HPDE6-E6E7 (cell line): Measurements from ENCODE around the gene RNU1-4.
"Not testable (repeated sequence)": the region's sequence is repeated elsewhere in the genome, so short reads cannot be mapped to it uniquely, and the experiment has no call there.

Experiments
- DNase-seq: peaks from one replicate; pipeline ENCODE4 v3.0.0; 2011; ENCODE audit warnings: missing footprints; ENCODE audit errors: extremely low spot score

Gene RNU1-4

GRCh38 chr1:16766689-16767256 lies 26.5 kb downstream of the RNU1-4 start:
- DNase-seq = not testable (repeated sequence)

GRCh38 chr1:16770139-16770759 lies 29.9 kb downstream of the RNU1-4 start:
- DNase-seq = not testable (repeated sequence)

DNA sequence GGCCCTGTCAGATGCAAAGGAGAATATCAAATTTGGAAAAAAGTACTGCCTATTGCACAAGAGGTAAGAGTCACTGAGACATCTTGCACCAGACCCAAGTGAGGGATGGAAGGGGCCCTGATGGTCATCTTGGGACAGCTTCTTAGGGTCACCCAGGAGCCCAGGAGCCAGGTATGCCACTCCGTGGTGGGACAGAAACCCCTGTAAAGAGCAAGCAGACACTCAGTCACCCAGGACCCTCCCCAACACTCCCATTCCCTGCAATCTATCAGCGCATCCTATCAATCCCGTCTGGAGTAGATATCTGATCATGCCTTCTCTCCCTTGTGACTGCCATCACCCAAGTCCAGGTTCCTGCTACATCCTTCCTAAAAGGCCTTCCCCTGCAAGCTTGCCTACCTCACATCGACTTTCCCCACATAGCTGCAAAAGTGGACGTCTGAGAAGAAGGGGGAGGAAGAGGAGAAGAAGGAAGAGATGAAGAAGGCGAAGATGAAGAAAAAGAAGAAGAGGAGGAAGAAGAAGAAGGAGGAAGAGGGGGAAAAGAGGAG lies 30.7 kb downstream of the RNU1-4 start:
- DNase-seq = not testable (repeated sequence)

DNA sequence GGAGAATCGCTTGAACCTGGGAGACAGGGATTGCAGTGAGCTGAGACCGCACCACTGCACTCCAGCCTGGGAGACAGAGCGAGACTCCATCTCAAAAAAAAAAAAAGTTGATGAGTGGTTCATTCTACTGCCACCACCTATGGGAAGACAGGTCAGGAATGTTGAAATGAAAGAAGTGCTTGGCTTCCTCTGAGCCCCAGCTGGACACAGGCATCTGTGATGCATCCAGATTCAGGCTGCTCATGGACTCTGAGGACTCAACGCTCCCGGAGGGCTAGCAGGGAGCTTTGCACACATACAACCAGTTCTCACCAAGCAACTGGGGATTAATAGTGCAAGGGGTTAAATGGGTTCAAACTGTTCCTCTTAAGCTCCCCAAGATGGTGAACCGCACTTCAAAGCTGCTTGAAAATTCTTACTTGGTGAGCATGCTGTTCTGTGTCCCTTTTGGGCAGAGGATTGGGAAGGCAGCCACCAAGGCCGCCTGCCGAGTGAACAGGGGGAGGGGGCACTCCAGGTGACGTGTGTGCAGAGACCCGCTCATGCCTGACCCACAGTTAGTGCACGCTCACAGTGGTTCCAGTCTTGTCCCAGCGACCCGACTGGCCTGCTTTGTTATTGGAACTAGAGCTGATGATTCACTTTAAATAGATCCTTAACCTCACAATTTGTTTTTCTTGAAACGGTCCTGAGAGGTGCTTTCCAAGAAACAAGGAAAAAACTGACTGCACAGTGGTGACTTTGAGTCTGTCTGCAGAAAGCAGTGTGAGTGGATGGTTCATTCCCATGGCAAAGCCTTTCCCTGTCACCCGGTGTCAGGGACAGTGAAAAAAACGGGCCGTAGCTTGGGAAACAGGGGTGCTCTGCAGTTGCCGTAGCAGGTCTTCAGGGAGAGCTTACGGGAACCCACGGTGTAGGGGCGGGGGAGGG lies 32.2 kb downstream of the RNU1-4 start:
- not testable (repeated sequence) for DNase-seq

DNA sequence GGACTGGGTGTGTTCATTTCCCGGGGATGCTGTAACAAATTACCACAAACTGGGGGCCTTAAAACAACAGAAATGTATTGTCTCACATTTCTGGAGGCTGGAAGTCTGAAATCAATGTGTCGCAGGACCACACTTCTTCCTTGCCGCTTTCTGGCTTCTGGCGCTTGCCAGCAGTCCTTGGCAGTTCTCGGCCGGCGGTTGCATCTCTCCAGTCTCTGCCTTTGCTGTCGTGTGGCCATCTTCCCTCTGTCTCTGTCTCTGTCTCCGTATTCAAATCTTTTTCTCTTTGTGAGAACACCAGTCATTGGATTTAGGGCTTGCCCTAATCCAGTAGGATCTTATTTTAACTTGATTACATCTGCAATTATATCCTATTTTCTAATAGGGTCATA lies 32.9 kb downstream of the RNU1-4 start:
- DNase-seq = not testable (repeated sequence)

DNA sequence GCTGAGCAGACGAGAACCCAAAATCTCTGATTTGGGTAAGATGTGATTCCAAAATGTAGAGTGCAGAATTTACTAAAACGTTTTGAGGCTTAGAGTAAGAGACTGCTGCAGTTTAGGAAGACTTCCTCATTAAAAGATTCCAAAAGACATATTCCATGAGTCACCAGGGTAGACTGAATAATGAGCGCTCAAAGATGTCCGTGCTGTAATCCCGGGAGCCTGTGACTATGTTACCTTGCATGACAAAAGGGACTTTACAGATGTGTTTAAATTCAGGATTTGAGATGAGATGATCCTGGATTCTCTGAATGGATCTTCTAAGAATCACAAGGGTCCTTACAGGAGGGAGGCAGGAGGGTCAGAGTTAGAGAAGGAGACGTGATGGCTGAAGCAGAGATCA lies 33.4 kb downstream of the RNU1-4 start:
- not testable (repeated sequence) for DNase-seq

GRCh38 chr1:16774773-16775172 lies 34.5 kb downstream of the RNU1-4 start:
- not testable (repeated sequence) for DNase-seq

DNA sequence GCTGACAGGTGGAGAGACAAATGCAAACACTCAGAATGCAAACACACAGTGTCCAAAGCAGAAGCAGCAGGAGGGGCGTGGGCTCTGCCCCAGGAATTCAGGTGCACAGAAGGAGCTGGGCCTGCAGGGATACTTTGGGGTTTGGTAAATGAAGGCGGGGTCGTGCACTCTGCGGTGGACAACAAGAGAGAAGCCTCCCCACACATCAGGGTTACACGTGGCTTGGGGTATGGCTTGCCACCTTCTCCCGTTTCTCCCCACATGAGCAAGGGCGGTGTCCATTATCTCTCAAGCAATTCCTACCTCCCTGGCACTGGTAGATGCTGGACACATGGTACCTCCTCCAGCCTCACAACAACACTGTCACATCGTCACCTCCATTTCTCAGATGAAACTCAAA lies 35.0 kb downstream of the RNU1-4 start:
- DNase-seq = not testable (repeated sequence)

DNA sequence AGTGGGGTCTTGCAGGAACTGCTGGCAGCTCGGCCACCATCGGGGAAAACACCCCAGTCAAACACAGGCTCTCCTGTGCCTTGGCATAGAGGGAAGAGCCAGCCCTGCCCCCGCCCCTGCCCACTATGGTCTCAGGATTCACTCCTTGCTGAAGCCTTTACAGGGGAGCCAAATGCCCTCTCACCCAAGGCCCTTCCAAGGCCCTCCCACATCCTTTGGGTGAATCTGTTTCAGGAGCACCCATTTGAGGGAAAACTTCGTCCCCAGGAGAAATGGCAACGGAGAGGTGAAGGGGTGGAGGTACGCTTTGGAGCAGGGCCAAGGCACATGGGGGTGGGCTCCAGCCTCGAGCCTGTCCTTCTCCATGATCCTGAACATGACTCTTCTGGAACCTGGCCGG lies 35.9 kb downstream of the RNU1-4 start:
- DNase-seq = not testable (repeated sequence)

GRCh38 chr1:16776835-16777234 lies 36.5 kb downstream of the RNU1-4 start:
- not testable (repeated sequence) for DNase-seq

DNA sequence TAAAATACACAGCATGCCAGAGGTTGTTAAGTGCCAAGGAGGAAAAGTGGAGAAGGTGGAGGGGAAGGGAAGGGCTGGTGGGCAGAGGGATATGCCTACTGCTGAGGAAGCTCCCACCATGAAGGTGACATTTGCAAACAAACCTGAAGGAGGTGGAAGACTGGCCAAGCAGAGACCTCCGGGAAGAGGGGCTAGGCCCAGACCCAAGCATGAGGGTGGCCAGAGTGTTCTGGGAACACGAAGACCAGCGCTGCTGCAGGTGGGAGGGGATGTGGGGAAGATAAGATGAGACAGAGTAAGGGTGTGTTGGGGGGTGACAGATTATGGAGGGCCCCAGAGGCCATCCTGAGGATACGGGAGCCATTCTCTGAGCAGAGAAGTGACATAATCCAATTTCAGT lies 37.5 kb downstream of the RNU1-4 start:
- not testable (repeated sequence) for DNase-seq

DNA sequence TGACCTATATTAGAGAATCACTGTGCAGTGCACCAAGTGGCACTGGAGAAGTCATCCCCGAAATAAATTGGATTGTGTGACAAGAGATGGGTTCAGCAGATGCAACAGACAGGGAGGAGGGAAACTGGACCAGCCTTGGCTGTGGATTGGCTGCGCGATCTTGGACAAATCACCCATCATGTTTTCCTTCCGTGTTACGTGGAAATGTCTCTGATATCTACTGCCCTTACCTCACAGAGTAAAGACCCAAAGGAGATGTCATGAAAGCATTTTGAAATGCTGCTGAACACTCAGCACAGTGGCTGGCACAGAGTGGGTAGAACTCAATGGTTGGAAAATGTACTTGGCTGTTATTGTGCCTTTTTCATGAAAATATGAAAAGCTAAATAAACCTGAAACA lies 39.2 kb downstream of the RNU1-4 start:
- not testable (repeated sequence) for DNase-seq

- not testable (repeated sequence) for DNase-seq
Observed at GRCh38 chr1:16781033-16781432, 40.7 kb downstream of the RNU1-4 start.

- not testable (repeated sequence) for DNase-seq
Observed at GRCh38 chr1:16781625-16782024, 41.3 kb downstream of the RNU1-4 start.

GRCh38 chr1:16784955-16785354 lies 44.6 kb downstream of the RNU1-4 start:
- DNase-seq = not testable (repeated sequence)

DNA sequence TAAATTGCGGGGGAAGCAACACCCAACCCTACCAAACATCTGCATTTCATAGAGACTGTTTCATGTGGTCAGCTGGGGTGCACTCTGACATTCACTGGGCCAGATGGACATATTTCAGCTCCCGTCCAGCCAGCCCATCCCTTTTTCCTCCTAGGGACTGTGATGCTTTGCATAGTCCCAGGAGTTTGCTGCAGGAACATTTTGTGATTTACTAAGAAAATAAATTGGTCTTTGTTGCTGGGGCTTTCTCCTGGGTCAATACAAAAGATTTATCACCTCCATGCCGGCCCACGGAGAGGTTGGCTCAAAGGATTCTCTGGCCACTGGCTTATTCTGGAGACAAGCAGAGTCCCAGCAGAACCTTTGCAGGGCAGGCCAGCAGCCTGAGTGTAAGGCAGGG lies 46.0 kb downstream of the RNU1-4 start:
- not testable (repeated sequence) for DNase-seq

GRCh38 chr1:16787175-16787574 lies 46.9 kb downstream of the RNU1-4 start:
- not testable (repeated sequence) for DNase-seq

- not testable (repeated sequence) for DNase-seq
Observed at GRCh38 chr1:16787711-16788110, 47.4 kb downstream of the RNU1-4 start.
